ENCODE data around the gene NAV3. TPM values are rescaled to one million over a fixed set of nuclear protein-coding genes. Genes with fewer than 3 reads are reported as not detected.

The NAV3 gene
- 1 to 10 TPM in 3 of 6 experiments, under 1 TPM in 3; 0.22 to 3.2 (median 1.2) TPM for total RNA-seq
- long read RNA-seq: 0 reads

- Histone ChIP-seq H3K36me3 (no peaks in the 10 kb centered on the region), H3K4me1 (no peaks in the 10 kb centered on the region), H3K27ac (no peak within 1 kb of the TSS), H3K4me3 (no peak within 1 kb of the TSS), H3K9me3 (no peaks in the 10 kb centered on the region), H3K27me3 (no peaks in the 10 kb centered on the region)
- 24% methylated on average over 3 of the region's 3 CpGs for WGBS (ENCODE audit: insufficient coverage, low coverage, low lambda C conversion rate, missing lambda C conversion rate)
- no peak for TF ChIP-seq POLR2A (IDR thresholded peaks at IDR 0.05)
- TF ChIP-seq CTCF (IDR thresholded peaks at IDR 0.05): no peak
- peak in 2 of 4 donors; percentile 33 to 35 for ATAC-seq
- DNase-seq: no peak
- intact Hi-C loops (cut with DNase I): no loop called here
These were observed at the start of gene NAV3 for GRCh38 chr12:77830583-77831351. TSS of gene NAV3 (plus strand) at chr12:77830894. CDS start at chr12:77831462, 568 bp downstream.

DNA sequence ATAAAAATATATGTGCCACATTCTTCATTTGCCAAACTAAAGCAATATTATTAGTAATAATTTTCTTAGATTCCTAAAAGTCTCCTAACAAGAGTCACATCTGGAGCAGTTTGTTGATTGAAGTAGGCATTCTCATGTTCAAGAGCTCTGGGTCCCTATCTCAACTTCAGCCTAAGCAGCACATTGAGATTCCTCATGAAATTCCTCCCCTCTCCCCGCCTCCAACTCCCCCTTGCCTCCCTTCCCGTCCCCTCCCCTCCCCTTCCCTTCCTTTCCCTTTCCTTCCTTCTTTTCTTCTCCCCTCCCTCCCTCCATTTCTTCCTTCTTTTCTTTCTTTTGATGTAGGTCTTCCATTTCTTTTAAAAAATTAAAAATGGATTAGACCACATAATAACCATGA is 48.7 kb upstream of the NAV3 start:
- TF ChIP-seq POLR2A (IDR thresholded peaks at IDR 0.05) (no peak), CTCF (IDR thresholded peaks at IDR 0.05) (no peak)
- Histone ChIP-seq H3K4me3 (no peak overlapping the region), H3K36me3 (no peaks in the 10 kb centered on the region), H3K4me1 (no peaks in the 10 kb centered on the region), H3K27me3 (no peaks in the 10 kb centered on the region), H3K27ac (no peak overlapping the region), H3K9me3 (no peaks in the 10 kb centered on the region)
- WGBS (ENCODE audit: insufficient coverage, low coverage, low lambda C conversion rate, missing lambda C conversion rate): 21% methylated on average over 2 of the region's 2 CpGs
- intact Hi-C loops (cut with DNase I): no loop called here
- ATAC-seq: no peak
- no peak for DNase-seq

DNA sequence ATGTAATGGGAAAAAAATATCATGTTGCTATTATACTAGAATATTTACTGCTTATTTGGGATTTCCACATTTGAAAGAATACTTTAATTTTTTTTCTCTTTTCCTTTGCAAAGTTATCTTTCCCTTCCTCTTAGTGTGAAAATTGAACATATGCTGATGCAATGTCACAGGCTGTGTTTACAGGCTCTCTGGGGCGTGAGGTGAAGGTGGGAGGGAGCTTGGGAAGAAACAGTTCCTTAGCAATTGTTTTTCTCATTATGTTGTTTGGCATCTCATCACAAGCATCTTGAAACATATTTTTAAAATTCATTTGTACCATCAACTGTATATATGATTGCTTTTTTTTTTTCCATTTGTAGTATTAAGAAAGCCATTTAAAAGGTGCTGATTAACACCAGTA is 47.9 kb upstream of the NAV3 start:
- no peak for ATAC-seq
- H3K36me3 ChIP-seq: no peaks in the 10 kb centered on the region
- no peaks in the 10 kb centered on the region for H3K9me3 ChIP-seq
- H3K4me3 ChIP-seq: no peak overlapping the region
- TF ChIP-seq CTCF (IDR thresholded peaks at IDR 0.05) (no peak), POLR2A (IDR thresholded peaks at IDR 0.05) (no peak)
- no peaks in the 10 kb centered on the region for H3K27me3 ChIP-seq
- no peak for DNase-seq
- no peaks in the 10 kb centered on the region for H3K4me1 ChIP-seq
- no peak overlapping the region for H3K27ac ChIP-seq
- 50% methylated on average over 1 of the region's 1 CpG for WGBS (ENCODE audit: insufficient coverage, low coverage, low lambda C conversion rate, missing lambda C conversion rate)
- intact Hi-C loops (cut with DNase I): no loop called here

GRCh38 chr12:77785211-77785610 is 45.5 kb upstream of the NAV3 start:
- no peaks in the 10 kb centered on the region for H3K4me1 ChIP-seq
- H3K36me3 ChIP-seq: no peaks in the 10 kb centered on the region
- no peak for TF ChIP-seq CTCF (IDR thresholded peaks at IDR 0.05)
- no peak for TF ChIP-seq POLR2A (IDR thresholded peaks at IDR 0.05)
- intact Hi-C loops (cut with DNase I): no loop called here
- no peaks in the 10 kb centered on the region for H3K9me3 ChIP-seq
- H3K27ac ChIP-seq: no peak overlapping the region
- ATAC-seq (no peak), DNase-seq (no peak)
- H3K27me3 ChIP-seq: no peaks in the 10 kb centered on the region
- no peak overlapping the region for H3K4me3 ChIP-seq

Data from right lobe of liver (tissue), 6 donors.